IMR-90 (cell line): ENCODE results near the gene NELL2.

Experiments used
- BHLHE40 ChIP-seq: fragments of 150-350 bp; IDR thresholded peaks from 2 replicates; pipeline ENCODE4 v1.6.1; 2016; ENCODE audit warnings: mild to moderate bottlenecking, low read depth, low read length
- CHD1 ChIP-seq: IDR thresholded peaks from 2 replicates; pipeline ENCODE4 v1.6.1; 2012; ENCODE audit warnings: low read depth, low read length, improper control_type of control experiment
- CTCF ChIP-seq: conservative IDR thresholded peaks from 2 replicates; pipeline ENCODE4 v1.5.1; 2012; ENCODE audit warnings: mild to moderate bottlenecking, low read depth, low read length, improper control_type of control experiment
- POLR2A ChIP-seq: IDR thresholded peaks from 2 replicates; pipeline ENCODE4 v1.6.1; 2012; ENCODE audit warnings: mild to moderate bottlenecking, low read depth, low read length
- RCOR1 ChIP-seq: IDR thresholded peaks from 2 replicates; pipeline ENCODE4 v1.6.1; 2012; ENCODE audit warnings: mild to moderate bottlenecking, low read length, improper control_type of control experiment; ENCODE audit not compliant: insufficient replicate concordance

DNA sequence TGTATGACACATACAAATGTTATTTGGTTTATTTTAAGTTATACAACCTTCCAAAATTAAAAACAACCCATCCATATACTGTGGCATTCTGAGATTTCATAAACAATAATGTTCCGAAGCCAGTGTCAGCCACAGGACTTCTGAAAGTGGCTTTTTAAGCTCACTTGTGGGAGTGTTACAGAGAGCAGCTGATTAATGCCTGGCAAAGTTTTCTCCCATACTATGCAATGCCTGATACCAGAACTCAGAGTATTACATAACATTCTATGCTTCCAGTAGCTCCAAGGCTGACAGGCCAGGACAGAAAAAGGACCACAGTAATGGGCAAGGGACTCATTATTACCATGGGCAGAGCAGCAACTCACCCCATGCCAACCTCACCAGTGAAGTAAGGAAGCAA lies 29.3 kb downstream of the NELL2 start:
- no peak for TF ChIP-seq POLR2A
- no peak for TF ChIP-seq CTCF
- TF ChIP-seq RCOR1: no peak
- TF ChIP-seq BHLHE40: no peak
- no peak for TF ChIP-seq CHD1
